Stimulated activated CD8-positive, alpha-beta memory T cell treated with anti-CD3 and anti-CD28 coated beads, Interleukin-4, amount 100 ng/mL, for 24 hours (primary cell): Measurements from ENCODE around the gene UNC45A.

ENCODE experiments used
- DNase-seq: peaks from one replicate; pipeline ENCODE4 v3.0.0-alpha.2; 2020; ENCODE audit warnings: low read depth

UNC45A gene

GRCh38 chr15:90967206-90967605, 32.1 kb downstream of the UNC45A start:
- no peak for DNase-seq

GRCh38 chr15:90968434-90968833, 33.3 kb downstream of the UNC45A start:
- no peak for DNase-seq

- DNase-seq: no peak
Measured at GRCh38 chr15:90970274-90970673, 35.2 kb downstream of the UNC45A start.

GRCh38 chr15:90972133-90972532, 37.0 kb downstream of the UNC45A start:
- DNase-seq: no peak

- DNase-seq: no peak
Measured at GRCh38 chr15:90974216-90974615, 39.1 kb downstream of the UNC45A start.

- DNase-seq: no peak
Measured at GRCh38 chr15:90979582-90979981, 44.5 kb downstream of the UNC45A start.

- DNase-seq: no peak
Measured at GRCh38 chr15:90981681-90982080, 46.6 kb downstream of the UNC45A start.

- no peak for DNase-seq
Measured at GRCh38 chr15:90982135-90982534, 47.0 kb downstream of the UNC45A start.

- DNase-seq: no peak
Measured at GRCh38 chr15:90986790-90987507, 51.9 kb downstream of the UNC45A start.

- no peak for DNase-seq
Measured at GRCh38 chr15:90987561-90988141, 52.6 kb downstream of the UNC45A start.

- DNase-seq: no peak
Measured at GRCh38 chr15:90988296-90988695, 53.2 kb downstream of the UNC45A start.

- no peak for DNase-seq
Measured at GRCh38 chr15:90989040-90989768, 54.1 kb downstream of the UNC45A start.

- DNase-seq: no peak
Measured at GRCh38 chr15:90990446-90990845, 55.4 kb downstream of the UNC45A start.

GRCh38 chr15:90991587-90992285, 56.7 kb downstream of the UNC45A start:
- no peak for DNase-seq

- no peak for DNase-seq
Measured at GRCh38 chr15:90994059-90994416, 59.0 kb downstream of the UNC45A start.

- peak; percentile 95 for DNase-seq
Measured at GRCh38 chr15:90994417-90995311, 59.6 kb downstream of the UNC45A start, which contains the start of gene PRC1. PRC1 (minus strand) TSS chr15:90994535; CDS start chr15:90994417, 118 bp downstream.

- DNase-seq: no peak
Measured at GRCh38 chr15:90998737-90999136, 63.7 kb downstream of the UNC45A start.

GRCh38 chr15:91001209-91001608, 66.1 kb downstream of the UNC45A start:
- DNase-seq: no peak
